Upper lobe of left lung (tissue), 6 donors: ENCODE data around the gene MSI2. TPM values are rescaled to one million over a fixed set of nuclear protein-coding genes. Genes with fewer than 3 reads are reported as not detected.

Experiments used
- ATAC-seq, 2 donors: fragments of 200-7000 bp; cut with Tn5 transposase; one replicate each; pipeline ENCODE4 v1.9.1; 2022; ENCODE audit warnings: mild to moderate bottlenecking in 2 of 2, moderate library complexity in 2 of 2; ENCODE audit not compliant: low FRiP score in 2 of 2
- DNase-seq, 2 donors: peaks; one replicate each; pipeline ENCODE4 v3.0.0-alpha.2; 2019 to 2020
- H3K27ac ChIP-seq, 4 donors: fragments of 200-600 bp; sonication (generic); one replicate each; pipeline ENCODE4 v1.5.1; 2016 to 2019
- H3K27me3 ChIP-seq, 4 donors: fragments of 200-600 bp; sonication (generic); one replicate each; pipeline ENCODE4 v1.5.1; 2017 to 2019
- H3K36me3 ChIP-seq, 4 donors: fragments of 200-600 bp; sonication (generic); one replicate each; pipeline ENCODE4 v1.5.1; 2016 to 2019
- H3K4me1 ChIP-seq, 4 donors: fragments of 200-600 bp; sonication (generic); one replicate each; pipeline ENCODE4 v1.5.1; 2018 to 2019
- H3K4me3 ChIP-seq, 4 donors: fragments of 200-600 bp; sonication (generic); one replicate each; pipeline ENCODE4 v1.5.1; 2017 to 2019; ENCODE audit warnings: mild to moderate bottlenecking in 2 of 4, moderate library complexity in 1 of 4
- H3K9me3 ChIP-seq, 4 donors: fragments of 200-600 bp; sonication (generic); one replicate each; pipeline ENCODE4 v1.5.1; 2018 to 2019
- EP300 ChIP-seq, 4 donors: sonication (generic); formaldehyde crosslinking; IDR thresholded peaks; one replicate each; pipeline ENCODE4 v1.5.1; 2017; ENCODE audit warnings: antibody characterized with exemption in 4 of 4, control low read depth in 2 of 4
- POLR2A ChIP-seq, 4 donors: fragments of 450-650 bp; IDR thresholded peaks; one replicate each; pipeline ENCODE4 v1.5.1; 2016 to 2017; ENCODE audit warnings: antibody characterized with exemption in 4 of 4, mild to moderate bottlenecking in 2 of 4
- POLR2AphosphoS5 ChIP-seq, 2 donors: sonication (generic); formaldehyde crosslinking; IDR thresholded peaks; one replicate each; pipeline ENCODE4 v1.5.1; 2017; ENCODE audit warnings: antibody characterized with exemption in 2 of 2
- WGBS, 2 donors: methylation state at CpG; one replicate each; pipeline ENCODE4 v1.1.5; 2017 to 2018; 5-methylcytosine and 5-hydroxymethylcytosine counted together
- total RNA-seq, 6 donors: library from RNA; depleted of rRNA in 4 of 6; stranded (reverse); fragments of >200 nt in 4 of 6; gene quantifications; one replicate each; pipeline versions ENCODE4 v1.1.0 to v1.2.1, GENCODE V29; 2016 to 2021
- TF ChIP-seq, protein P1 (sequence below), 6 experiments: fragments of 450-650 bp in 4 of 6; fragments of 200-600 bp in 2 of 6; sonication (generic) in 2 of 6; IDR thresholded peaks; one replicate each; pipeline ENCODE4 v1.5.1; 2016 to 2019; ENCODE audit warnings: antibody characterized with exemption in 6 of 6
- donor health status: DM: no; HTN: no; CAD: no; lungs with moderate emphysema.
- donor health status: DM: no; HTN: yes; CAD: no; lungs with severe emphysema.

MSI2 gene
- total RNA-seq, 6 donors from 2014 or later, result 20.1 to 44.0 (median 32.2) TPM

DNA sequence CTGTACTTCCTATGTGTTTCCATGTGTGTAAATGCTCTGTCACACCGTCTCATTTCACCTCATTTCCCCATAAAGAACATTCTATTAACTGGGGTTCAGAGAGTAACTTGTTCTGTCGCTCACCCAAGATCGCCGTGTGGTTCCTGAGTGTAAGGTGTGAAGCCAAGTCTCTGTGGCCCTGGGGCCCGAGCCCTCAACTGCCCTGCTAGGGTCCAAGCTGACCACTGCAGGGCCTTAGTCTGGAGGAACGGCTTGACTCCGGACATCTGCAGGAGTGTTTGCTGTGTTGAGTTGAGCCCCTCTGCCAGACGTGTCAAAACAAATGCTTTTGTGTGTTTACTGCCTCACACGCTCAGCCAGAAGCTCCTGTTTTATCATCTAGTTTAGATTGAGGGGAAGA lies 244.7 kb downstream of the MSI2 start:
- H3K4me1 ChIP-seq, result peaks cover 0 to 9% (median 4%) of the 10 kb centered on the region in 4 donors
- H3K27ac ChIP-seq, result no peak overlapping the region
- H3K36me3 ChIP-seq, result no peaks in the 10 kb centered on the region
- ATAC-seq (no peak), DNase-seq (no peak)
- TF ChIP-seq POLR2AphosphoS5 (IDR thresholded peaks at IDR 0.05) (no peak), POLR2A (IDR thresholded peaks at IDR 0.05) (no peak), EP300 (IDR thresholded peaks at IDR 0.05) (no peak)
- TF ChIP-seq, protein P1, sequence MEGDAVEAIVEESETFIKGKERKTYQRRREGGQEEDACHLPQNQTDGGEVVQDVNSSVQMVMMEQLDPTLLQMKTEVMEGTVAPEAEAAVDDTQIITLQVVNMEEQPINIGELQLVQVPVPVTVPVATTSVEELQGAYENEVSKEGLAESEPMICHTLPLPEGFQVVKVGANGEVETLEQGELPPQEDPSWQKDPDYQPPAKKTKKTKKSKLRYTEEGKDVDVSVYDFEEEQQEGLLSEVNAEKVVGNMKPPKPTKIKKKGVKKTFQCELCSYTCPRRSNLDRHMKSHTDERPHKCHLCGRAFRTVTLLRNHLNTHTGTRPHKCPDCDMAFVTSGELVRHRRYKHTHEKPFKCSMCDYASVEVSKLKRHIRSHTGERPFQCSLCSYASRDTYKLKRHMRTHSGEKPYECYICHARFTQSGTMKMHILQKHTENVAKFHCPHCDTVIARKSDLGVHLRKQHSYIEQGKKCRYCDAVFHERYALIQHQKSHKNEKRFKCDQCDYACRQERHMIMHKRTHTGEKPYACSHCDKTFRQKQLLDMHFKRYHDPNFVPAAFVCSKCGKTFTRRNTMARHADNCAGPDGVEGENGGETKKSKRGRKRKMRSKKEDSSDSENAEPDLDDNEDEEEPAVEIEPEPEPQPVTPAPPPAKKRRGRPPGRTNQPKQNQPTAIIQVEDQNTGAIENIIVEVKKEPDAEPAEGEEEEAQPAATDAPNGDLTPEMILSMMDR (IDR thresholded peaks at IDR 0.05), result no peak
- 91 to 94% methylated on average over 8 to 9 of the region's 9 CpGs for WGBS, 2 donors
- H3K9me3 ChIP-seq, result no peaks in the 10 kb centered on the region
- no peaks in the 10 kb centered on the region for H3K27me3 ChIP-seq
- H3K4me3 ChIP-seq, result no peak overlapping the region

DNA sequence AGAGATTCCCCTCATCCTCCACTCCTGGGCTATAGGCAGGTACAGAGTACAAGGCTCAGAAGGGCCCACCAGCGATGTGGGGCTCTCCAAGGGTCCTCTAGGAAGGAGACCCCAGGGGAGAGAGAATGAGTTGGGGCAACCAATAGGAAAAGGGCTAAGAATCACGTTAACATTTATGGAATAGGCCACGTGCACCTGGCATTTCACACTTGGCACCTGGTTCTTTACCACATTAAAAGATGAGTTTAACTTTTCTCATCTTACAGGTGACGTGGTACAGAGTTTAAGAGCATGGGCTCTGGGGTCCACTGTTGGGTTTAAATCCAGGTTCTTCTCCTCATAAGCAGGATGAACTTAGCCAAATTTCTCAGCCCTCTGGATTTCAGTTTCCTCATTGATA lies 245.7 kb downstream of the MSI2 start:
- ATAC-seq (no peak), DNase-seq (no peak)
- Histone ChIP-seq H3K4me1 (peaks cover 0 to 5% (median under 1%) of the 10 kb centered on the region in 4 donors), H3K27ac (no peak overlapping the region), H3K36me3 (no peaks in the 10 kb centered on the region), H3K9me3 (no peaks in the 10 kb centered on the region), H3K4me3 (no peak overlapping the region), H3K27me3 (no peaks in the 10 kb centered on the region)
- 92 to 96% methylated on average over 4 of the region's 4 CpGs for WGBS, 2 donors
- TF ChIP-seq, protein P1 (IDR thresholded peaks at IDR 0.05), result no peak
- no peak for TF ChIP-seq POLR2AphosphoS5 (IDR thresholded peaks at IDR 0.05)

DNA sequence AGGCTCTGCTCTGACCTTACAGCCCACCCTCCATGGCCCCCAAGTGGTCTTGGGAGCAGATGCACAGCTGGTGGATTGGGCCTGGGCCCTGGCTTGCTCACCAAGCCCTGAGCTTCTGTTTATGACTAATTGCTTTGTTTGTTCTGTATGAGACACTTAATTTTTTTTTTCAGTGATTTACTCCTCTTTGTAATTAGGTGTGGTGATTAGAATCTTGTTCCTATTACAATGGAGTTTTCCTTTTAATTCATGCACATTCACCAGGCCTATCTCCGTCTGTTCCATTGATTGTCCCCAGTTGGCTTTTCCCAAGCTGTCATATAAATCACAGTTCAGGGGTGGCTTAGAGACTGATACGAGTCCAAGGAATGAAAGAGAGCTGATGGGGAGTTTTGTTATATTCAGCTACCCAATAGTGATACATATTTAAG lies 246.5 kb downstream of the MSI2 start:
- DNase-seq, result no peak
- Histone ChIP-seq H3K27ac (no peak overlapping the region), H3K4me1 (no peaks in the 10 kb centered on the region), H3K4me3 (no peak overlapping the region), H3K27me3 (no peaks in the 10 kb centered on the region), H3K36me3 (no peaks in the 10 kb centered on the region), H3K9me3 (no peaks in the 10 kb centered on the region)
- 83% methylated on average over 2 of the region's 2 CpGs for WGBS, 2 donors
- no peak for ATAC-seq
- TF ChIP-seq POLR2A (IDR thresholded peaks at IDR 0.05) (no peak), EP300 (IDR thresholded peaks at IDR 0.05) (no peak), POLR2AphosphoS5 (IDR thresholded peaks at IDR 0.05) (no peak)
- TF ChIP-seq, protein P1 (IDR thresholded peaks at IDR 0.05), result no peak

DNA sequence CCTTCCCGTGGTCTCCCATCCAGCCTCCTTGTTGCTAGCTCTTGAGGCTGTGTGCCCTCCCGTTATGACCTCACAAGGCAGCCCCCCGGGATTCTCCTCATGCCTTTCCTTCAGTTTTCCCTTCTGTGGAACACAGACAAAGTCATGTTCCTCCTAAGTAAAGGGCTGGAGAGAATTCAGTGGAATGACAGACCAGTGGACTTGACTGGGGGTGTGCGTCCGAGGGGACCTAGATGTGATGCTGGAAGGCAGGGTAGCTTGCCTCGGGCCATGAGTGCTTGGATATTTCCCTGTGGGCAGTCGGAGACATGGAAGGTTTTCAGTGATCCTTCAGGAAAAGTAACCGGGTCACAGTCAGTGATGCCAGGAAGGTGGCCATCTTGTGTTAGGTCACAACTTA lies 247.9 kb downstream of the MSI2 start:
- Histone ChIP-seq H3K27me3 (no peaks in the 10 kb centered on the region), H3K9me3 (no peaks in the 10 kb centered on the region), H3K27ac (no peak overlapping the region), H3K4me1 (no peaks in the 10 kb centered on the region), H3K4me3 (no peak overlapping the region), H3K36me3 (no peaks in the 10 kb centered on the region)
- WGBS, 2 donors, result 96 to 97% methylated on average over 8 of the region's 8 CpGs
- TF ChIP-seq, protein P1 (IDR thresholded peaks at IDR 0.05), result no peak
- TF ChIP-seq POLR2A (IDR thresholded peaks at IDR 0.05) (no peak), EP300 (IDR thresholded peaks at IDR 0.05) (no peak), POLR2AphosphoS5 (IDR thresholded peaks at IDR 0.05) (no peak)
- DNase-seq (no peak), ATAC-seq (no peak)
